ENCODE results near the gene CCDC51. TPM values are rescaled to one million over a fixed set of nuclear protein-coding genes. Genes with fewer than 3 reads are reported as not detected.

The CCDC51 gene
- polyA plus RNA-seq, 1 experiment, result 14.3 TPM

GRCh38 chr3:48414376-48415250, 25.3 kb downstream of the CCDC51 start:
- peaks cover 43% of the 10 kb centered on the region for H3K36me3 ChIP-seq (ENCODE audit: control insufficient read depth, insufficient read depth, low read length)
- TF ChIP-seq, protein P1, sequence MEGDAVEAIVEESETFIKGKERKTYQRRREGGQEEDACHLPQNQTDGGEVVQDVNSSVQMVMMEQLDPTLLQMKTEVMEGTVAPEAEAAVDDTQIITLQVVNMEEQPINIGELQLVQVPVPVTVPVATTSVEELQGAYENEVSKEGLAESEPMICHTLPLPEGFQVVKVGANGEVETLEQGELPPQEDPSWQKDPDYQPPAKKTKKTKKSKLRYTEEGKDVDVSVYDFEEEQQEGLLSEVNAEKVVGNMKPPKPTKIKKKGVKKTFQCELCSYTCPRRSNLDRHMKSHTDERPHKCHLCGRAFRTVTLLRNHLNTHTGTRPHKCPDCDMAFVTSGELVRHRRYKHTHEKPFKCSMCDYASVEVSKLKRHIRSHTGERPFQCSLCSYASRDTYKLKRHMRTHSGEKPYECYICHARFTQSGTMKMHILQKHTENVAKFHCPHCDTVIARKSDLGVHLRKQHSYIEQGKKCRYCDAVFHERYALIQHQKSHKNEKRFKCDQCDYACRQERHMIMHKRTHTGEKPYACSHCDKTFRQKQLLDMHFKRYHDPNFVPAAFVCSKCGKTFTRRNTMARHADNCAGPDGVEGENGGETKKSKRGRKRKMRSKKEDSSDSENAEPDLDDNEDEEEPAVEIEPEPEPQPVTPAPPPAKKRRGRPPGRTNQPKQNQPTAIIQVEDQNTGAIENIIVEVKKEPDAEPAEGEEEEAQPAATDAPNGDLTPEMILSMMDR (IDR thresholded peaks at IDR 0.05; ENCODE audit: insufficient read depth, low read depth, low read length), result no peak

GRCh38 chr3:48413611-48414010, 26.3 kb downstream of the CCDC51 start:
- H3K36me3 ChIP-seq (ENCODE audit: control insufficient read depth, insufficient read depth, low read length), result peaks cover 44% of the 10 kb centered on the region
- H3K4me3 ChIP-seq (ENCODE audit: low read depth, low read length), result no peak overlapping the region
- ChIA-PET CTCF (interaction anchor here (0.6 to 2.8 kb wide), 5 partner anchors 10 to 26 kb away, joined by 3 to 12 read pairs (median 4); partner anchors contain the start of gene CCDC51), POLR2A (no interaction called here)
- H3K27me3 ChIP-seq (ENCODE audit: control insufficient read depth, insufficient read depth, low read length), result no peaks in the 10 kb centered on the region
- TF ChIP-seq, protein P1 (IDR thresholded peaks at IDR 0.05; ENCODE audit: insufficient read depth, low read depth, low read length), result no peak
- DNase-seq (ENCODE audit: low read depth), result no peak

More at GRCh38 chr3:48414376-48415250, 25.3 kb downstream of the CCDC51 start:
- CTCF ChIA-PET, result interaction anchor here (0.9 to 2.8 kb wide), 5 partner anchors 11 to 21 kb away, joined by 3 to 12 read pairs (median 6); no protein-coding TSS in a partner anchor
- POLR2A ChIA-PET, result no interaction called here
- no peak for DNase-seq (ENCODE audit: low read depth)
- Histone ChIP-seq H3K4me3 (ENCODE audit: low read depth, low read length) (no peak overlapping the region), H3K27me3 (ENCODE audit: control insufficient read depth, insufficient read depth, low read length) (no peaks in the 10 kb centered on the region)

DNA sequence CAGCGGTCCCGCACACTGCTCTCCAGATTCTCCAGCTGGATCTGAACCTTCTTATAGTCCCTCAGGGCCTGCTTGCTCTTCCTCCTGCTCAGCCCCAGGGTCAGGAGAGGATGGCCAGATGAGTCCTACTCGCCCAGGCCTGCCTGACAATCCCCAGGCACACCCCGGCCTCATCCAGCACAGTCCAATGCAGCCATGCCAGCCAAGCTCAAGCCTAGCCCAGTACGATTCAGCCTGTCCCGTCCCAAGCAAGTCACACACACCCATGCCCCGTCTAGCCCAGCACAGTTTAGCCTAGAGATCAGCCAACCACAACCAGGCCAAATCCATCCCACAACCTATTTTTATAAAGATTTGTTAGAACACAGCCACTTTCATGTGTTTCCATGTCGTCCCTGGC, 26.8 kb downstream of the CCDC51 start:
- no peak overlapping the region for H3K4me3 ChIP-seq (ENCODE audit: low read depth, low read length)
- no peaks in the 10 kb centered on the region for H3K27me3 ChIP-seq (ENCODE audit: control insufficient read depth, insufficient read depth, low read length)
- H3K36me3 ChIP-seq (ENCODE audit: control insufficient read depth, insufficient read depth, low read length), result peaks cover 45% of the 10 kb centered on the region
- no peak for DNase-seq (ENCODE audit: low read depth)
- ChIA-PET POLR2A (no interaction called here), CTCF (interaction anchor here (0.6 to 2.8 kb wide), 3 partner anchors 12 to 27 kb away, joined by 4 to 12 read pairs (median 6); partner anchors contain the start of gene CCDC51)
- TF ChIP-seq, protein P1 (IDR thresholded peaks at IDR 0.05; ENCODE audit: insufficient read depth, low read depth, low read length), result no peak

DNA sequence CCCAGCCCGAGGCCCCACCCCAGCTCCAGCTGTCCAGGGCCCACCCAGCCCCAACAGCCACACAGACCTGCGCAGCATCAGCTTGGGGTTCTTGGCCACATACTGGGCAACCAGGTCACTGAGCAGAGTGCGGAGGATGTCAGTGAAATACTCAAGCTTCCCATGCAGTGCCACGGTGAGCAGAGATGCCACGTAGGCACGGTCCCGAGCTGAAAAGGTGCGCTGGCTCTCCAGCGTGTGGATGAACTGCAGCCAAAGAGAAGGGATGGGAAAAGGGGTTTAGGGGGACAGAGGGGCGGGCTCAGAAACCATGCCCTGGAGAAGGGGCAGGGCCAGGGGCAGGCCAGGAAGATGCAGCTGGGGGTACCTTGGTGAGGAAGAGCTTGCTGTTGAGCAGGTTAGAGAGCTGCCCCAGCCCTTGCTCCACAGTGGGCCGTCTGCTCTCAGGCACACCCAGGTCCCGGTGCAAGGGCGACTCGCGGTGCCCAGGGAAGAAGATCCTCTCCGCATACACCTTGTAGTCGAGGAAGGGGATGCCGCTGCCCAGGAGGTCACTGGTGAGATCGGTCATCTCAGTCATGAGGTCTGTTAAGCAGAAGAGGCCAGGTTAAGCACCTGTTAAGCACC, 27.4 kb downstream of the CCDC51 start:
- H3K4me3 ChIP-seq (ENCODE audit: low read depth, low read length), result no peak overlapping the region
- no peaks in the 10 kb centered on the region for H3K27me3 ChIP-seq (ENCODE audit: control insufficient read depth, insufficient read depth, low read length)
- ChIA-PET POLR2A (no interaction called here), CTCF (interaction anchor here (1.1 to 2.2 kb wide), 2 partner anchors 12 kb away, joined by 4 to 6 read pairs; no protein-coding TSS in a partner anchor)
- TF ChIP-seq, protein P1 (IDR thresholded peaks at IDR 0.05; ENCODE audit: insufficient read depth, low read depth, low read length), result no peak
- DNase-seq (ENCODE audit: low read depth), result no peak
- H3K36me3 ChIP-seq (ENCODE audit: control insufficient read depth, insufficient read depth, low read length), result peaks cover 42% of the 10 kb centered on the region

Measured in BJ (cell line).